Measurements from ENCODE around the gene SDCBP2.

Gene SDCBP2

DNA sequence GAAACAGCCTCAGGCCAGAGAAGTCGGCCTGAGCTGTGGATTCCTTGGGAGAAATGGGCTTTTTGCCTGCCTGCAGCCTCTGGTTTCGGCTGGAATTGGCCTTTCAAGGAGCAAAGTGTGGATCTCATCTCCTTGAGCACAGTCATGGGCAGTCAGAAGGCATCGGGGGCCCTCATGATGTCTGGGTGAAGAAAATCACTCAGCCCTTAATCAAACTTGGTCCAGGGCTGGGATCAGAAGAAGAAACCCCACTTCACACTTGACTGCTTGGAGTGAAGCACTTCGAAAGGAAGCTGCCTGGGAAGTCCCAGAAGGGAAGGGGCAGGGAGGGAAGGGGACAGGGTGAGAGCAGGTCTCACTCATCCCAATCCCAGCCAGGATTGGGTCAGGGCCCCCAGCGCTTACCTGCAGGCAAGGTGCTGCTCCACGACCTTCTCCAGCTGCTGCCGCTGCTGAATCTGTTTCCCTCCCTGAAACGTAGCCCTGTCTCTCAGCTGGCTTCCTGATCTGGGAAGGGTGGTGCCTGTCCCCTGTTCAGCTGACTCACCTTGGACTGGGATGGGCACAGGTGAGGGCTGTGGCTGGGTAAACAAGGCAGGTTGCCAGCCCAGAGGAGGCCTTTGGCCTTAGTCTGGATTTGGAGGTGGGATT, at the start of gene SDCBP2:
Gene SDCBP2 (minus strand): TSS at position 460 of the 651 bp plus-strand sequence. CDS start 8,723 bp downstream, outside the sequence.
- no peak for DNase-seq (ENCODE audit: low read depth in 2 of 2)

DNA sequence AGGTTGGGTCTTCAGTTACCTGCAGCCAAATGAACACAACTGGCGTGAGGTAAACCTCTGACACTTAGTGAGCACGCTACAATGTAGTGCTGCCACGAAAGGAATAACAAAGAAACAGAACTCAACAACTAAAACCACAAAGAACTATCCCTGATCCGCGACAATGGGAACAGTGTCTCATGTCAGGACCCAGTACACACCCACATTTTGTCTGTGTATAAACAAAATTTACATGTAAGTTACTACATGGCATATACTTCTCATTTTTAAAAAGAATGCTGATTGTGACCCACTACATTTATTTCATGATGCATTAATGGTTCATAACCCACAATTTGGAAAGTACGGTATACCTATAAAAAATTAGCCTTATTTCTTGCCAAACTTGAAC, 49.8 kb upstream of the SDCBP2 start:
- no peak for DNase-seq (ENCODE audit: low read depth in 2 of 2)

GRCh38 chr20:1377984-1378734, 49.2 kb upstream of the SDCBP2 start:
- no peak for DNase-seq (ENCODE audit: low read depth in 2 of 2)

GRCh38 chr20:1377341-1377871, 48.5 kb upstream of the SDCBP2 start:
- no peak for DNase-seq (ENCODE audit: low read depth in 2 of 2)

DNA sequence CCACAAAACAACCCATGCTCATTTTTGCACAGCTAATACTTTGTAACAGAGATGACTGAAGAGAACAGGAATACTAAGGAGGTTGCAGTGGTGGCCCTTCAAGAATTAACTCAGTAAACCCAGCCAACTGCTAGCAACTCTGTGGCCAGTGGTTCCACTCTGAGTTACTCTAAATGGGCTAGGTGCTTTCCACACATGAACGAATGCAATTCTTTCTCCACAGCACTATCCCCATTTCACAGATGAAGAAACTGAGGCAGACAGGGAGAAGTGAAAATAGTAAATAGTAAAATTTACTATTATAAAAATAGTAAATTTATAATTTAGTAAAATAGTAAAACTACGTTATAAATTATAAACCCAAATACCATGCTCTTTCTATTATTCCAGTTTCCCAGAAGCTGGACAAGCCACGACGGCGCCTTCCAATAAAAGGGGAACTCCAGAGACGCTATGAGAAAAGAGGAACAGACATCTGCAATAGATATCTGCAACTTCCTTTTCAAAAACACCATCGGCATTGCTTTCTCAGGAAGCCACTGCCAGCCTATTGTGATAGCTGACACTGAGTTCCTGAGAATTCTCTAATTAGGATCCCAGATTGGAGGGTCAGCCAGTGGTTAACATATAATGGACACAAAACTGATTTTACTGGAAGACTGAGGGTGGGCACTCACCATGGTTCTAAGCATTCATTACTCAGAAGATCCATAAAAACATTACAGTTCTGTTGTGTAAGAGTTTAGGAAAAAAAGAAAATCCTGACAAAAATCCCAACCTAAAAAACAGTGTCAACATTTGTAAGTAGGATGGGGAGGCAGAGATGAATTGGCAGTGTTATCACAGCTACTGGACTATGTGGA, 47.7 kb upstream of the SDCBP2 start:
- DNase-seq (ENCODE audit: low read depth in 2 of 2): no peak

GRCh38 chr20:1376007-1376406, 47.1 kb upstream of the SDCBP2 start:
- no peak for DNase-seq (ENCODE audit: low read depth in 2 of 2)

DNA sequence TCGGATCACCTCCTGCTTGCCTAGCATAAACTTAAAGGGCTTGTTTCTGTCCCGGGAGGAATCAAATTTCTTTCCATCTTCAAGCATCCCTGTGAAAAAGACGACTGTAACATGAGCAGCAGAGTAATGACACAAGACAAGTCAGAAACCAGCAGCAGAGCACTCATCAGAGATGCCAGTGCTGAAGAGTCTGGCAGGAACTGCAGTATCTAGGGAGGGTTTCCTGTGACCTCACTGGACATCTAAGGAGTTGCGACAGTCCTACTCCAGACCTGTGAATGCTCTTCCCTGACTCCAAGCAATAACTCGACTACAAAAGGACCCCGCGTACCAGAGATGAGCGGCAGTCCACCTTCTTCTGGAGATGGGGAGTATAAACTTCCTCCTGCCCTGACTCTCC, 46.6 kb upstream of the SDCBP2 start:
- DNase-seq (ENCODE audit: low read depth in 2 of 2): no peak

GRCh38 chr20:1374246-1374645, 45.3 kb upstream of the SDCBP2 start:
- DNase-seq (ENCODE audit: low read depth in 2 of 2): no peak

- no peak for DNase-seq (ENCODE audit: low read depth in 2 of 2)
These were observed 44.7 kb upstream of the SDCBP2 start for GRCh38 chr20:1373614-1374013.

GRCh38 chr20:1373036-1373435, 44.1 kb upstream of the SDCBP2 start:
- DNase-seq (ENCODE audit: low read depth in 2 of 2): no peak

DNA sequence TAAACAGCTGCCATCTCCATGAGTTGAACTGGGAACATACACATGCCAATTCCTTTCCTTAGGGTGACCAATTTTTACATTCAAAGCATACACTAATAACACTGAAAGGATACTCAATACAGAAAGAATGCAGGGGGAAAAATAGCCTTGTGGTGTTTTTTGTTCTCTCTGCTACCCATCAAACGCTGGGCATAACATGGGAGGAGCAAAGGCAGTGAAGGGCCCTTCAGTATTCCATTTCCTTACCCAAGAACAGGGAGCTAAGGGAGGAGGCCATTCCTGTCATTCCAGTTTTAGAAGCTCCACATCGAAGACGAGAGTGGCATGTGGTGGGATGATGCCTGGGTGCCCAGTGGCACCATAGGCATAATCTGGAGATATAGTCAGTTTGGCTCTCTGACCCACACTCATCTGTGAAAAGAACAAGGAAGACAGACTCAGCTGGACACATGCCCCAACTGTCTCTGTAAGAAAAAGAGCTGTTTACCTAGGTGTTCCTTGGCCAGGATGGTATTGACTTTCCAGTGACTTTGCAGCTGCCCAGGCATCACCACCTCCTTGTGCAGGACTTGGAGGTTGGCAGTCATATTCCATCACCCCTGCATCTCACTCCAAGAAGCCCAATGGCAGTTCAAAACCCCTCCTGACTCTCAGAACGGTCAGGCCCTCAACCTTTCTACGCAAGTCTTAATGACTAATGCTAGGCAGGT, 43.0 kb upstream of the SDCBP2 start:
- DNase-seq (ENCODE audit: low read depth in 2 of 2): no peak

DNA sequence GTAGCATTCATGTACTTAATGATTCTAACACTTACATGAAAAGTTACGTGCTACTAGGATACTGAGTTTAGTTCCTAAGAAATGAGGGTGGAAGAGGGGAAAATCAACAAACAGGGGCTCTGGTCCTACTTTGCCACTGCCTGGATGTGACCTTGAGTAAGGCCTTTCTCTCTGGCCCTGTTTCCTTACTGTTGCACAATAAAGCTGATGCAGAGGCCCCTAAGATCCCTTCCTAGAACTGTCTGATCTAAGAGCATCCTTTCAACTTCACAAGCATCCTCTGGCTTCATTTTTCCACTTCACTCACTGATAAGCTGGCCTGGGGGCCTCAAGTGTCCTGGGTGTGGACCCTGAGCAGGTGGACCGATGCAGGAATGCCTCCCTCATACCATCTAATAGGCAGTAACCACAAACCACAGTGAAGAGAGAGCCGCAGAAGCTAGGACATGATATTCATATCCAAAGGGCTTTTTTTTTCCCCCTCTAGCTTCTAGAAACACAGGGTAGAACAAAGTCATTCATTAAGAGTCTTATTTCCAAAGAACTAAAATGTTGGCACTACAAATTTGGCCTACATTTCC, 42.4 kb upstream of the SDCBP2 start:
- no peak for DNase-seq (ENCODE audit: low read depth in 2 of 2)

- no peak for DNase-seq (ENCODE audit: low read depth in 2 of 2)
These were observed 41.7 kb upstream of the SDCBP2 start for GRCh38 chr20:1370548-1371110.

DNA sequence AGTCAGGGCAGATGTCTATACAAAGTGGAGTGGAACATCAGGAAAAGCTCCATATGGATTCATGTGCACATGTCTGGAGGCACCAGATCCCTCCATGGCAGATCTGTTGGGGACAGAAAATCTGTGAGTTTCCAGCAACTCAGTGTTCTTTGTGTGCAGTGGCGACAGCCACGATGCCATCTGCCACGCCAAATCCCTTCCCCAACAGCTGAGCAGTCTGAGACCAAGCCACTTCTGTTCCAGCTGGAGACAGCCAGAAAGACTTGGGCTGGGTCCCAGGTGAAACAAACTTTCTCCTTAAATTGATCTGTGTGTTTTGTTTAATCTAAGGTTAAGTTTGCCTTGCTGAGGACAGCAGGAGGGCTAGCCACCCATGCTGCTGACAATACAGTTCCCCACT, 41.0 kb upstream of the SDCBP2 start:
- no peak for DNase-seq (ENCODE audit: low read depth in 2 of 2)

DNA sequence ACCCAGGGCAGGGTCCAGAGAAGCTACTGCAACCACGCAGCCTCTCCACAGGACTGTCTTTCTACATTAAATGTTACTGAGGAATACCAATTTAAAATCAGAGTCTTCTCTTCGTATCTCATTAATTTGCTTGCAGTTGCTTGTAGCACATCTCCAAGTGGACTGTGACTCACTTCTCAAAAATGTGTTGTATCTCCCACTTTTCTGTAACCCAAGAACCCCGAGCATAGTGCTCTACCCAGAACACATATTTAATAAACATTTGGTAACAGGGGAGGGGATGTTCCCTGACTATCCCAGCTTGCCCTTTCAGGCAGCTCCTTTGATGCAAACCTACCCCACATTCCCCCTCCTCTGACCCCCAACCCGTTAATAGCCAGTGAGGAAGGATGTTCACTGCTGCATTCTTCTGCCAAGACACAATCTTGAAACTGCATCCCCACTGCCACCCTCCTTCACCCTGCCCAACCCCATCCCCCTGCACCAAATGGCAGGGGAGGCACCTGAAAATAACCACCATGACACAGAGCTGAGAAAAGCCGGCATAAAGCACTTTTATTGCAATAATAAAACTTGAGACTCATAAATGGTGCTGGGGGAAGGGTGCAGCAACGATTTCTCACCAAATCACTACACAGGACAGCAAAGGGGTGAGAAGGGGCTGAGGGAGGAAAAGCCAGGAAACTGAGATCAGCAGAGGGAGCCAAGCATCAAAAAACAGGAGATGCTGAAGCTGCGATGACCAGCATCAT, 39.7 kb upstream of the SDCBP2 start:
- no peak for DNase-seq (ENCODE audit: low read depth in 2 of 2)

DNA sequence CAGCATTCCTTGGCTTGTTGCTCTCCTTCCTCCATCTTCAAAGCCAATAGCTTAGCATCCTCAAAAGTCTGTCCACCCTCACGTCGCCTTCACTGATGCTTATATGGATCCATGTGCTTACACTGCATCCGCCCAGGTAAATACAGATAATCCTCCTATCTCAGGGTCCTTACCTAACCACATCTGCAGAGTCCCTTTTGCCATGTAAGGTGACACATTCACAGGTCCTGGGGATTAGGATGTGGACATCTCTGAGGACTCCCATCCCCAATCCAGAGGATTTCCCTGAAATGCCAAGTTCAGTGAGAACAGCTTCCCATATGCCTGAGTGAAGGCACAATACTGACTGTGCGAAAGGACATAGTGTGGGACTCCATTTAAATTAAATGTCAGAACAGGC, 38.5 kb upstream of the SDCBP2 start:
- DNase-seq (ENCODE audit: low read depth in 2 of 2): no peak

DNA sequence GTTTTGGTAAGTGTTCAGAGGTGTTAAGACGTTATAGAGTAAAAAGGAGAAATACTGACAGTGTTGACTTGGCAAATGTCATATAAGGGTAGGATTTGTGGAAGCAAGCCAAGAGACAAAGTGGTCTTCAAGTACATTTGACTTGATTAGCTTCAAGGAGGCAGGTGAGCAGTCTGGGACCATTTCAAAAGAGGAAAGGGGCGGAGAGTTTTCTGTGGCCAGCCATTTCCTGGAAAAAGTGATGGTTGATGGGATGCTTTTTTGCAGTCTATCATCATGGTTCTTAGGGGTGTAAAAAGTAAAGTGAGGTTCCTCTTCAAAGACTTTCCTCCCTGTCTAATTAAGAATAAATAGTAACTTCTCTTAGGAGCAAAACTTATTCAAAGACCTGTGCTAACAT, 35.2 kb upstream of the SDCBP2 start:
- no peak for DNase-seq (ENCODE audit: low read depth in 2 of 2)

DNA sequence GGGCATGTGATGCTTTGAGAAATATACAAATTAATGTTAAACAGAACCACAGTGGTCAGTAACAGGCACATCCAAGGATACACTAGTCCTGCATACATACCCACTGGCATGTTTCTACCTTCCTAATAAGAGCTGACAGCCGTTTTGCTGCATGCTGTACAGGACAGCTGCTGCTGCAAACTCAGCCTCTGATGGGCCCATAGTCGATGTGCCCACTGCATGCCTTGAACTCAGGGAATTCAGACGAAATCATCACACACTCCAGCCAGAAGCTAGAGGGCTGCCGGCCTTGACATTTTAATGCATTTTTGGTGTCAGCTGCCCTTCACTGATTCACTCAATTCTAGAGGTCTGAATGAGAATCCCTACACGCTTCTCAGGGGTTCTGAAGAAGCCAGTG, 34.6 kb upstream of the SDCBP2 start:
- DNase-seq (ENCODE audit: low read depth in 2 of 2): no peak

GRCh38 chr20:1362484-1362883, 33.5 kb upstream of the SDCBP2 start:
- DNase-seq (ENCODE audit: low read depth in 2 of 2): no peak

Data from stimulated activated CD4-positive, alpha-beta T cell treated with anti-CD3 and anti-CD28 coated beads, Interleukin-4, amount 100 ng/mL, for 48 hours (primary cell).